AG04450 (cell line): ENCODE results near the gene BICD2. TPM values are rescaled to one million over a fixed set of nuclear protein-coding genes. Genes with fewer than 3 reads are reported as not detected.

Experiments used
- CTCF ChIA-PET: fragments of 300-600, 350-600 bp; formaldehyde crosslinking; extraction: SDS; loops from one replicate; lab custom pipeline; 2022; ENCODE audit warnings: antibody characterized with exemption, inconsistent platforms; lab: Charles Lee
- POLR2A ChIA-PET: fragments of 350-600 bp; formaldehyde crosslinking; extraction: SDS; loops from one replicate; lab custom pipeline; 2021; ENCODE audit warnings: antibody characterized with exemption, inconsistent platforms; lab: Yijun Ruan, JAX
- DNase-seq: peaks from one replicate; pipeline ENCODE4 v3.0.0-alpha.2; 2011; ENCODE audit warnings: low read depth, low spot score
- H3K27ac ChIP-seq: one replicate; pipeline ENCODE4 v1.5.1; 2012; ENCODE audit warnings: low read depth, low read length, control low read depth
- H3K27me3 ChIP-seq: one replicate; pipeline ENCODE4 v1.6.0; 2012; ENCODE audit warnings: low read length; ENCODE audit not compliant: control insufficient read depth, insufficient read depth
- H3K4me3 ChIP-seq: 2 replicates; pipeline ENCODE4 v1.5.1; 2011; ENCODE audit warnings: mild to moderate bottlenecking, low read depth, low read length, control low read depth
- H3K9me3 ChIP-seq: 2 replicates; pipeline ENCODE4 v1.5.1; 2012; ENCODE audit warnings: low read length; ENCODE audit not compliant: control insufficient read depth, insufficient read depth
- polyA plus RNA-seq: library from polyadenylated mRNA; depleted of rRNA; stranded (reverse); fragments of >200 nt; gene quantifications from 2 replicates; pipeline ENCODE4 v1.2.3, GENCODE V29; 2011
- TF ChIP-seq, protein P1 (sequence below): IDR thresholded peaks from 2 replicates; pipeline ENCODE4 v1.5.1; 2011; ENCODE audit warnings: low read depth, low read length, control low read depth, inconsistent platforms

The BICD2 gene
- polyA plus RNA-seq, 1 experiment = 11.2 TPM

DNA sequence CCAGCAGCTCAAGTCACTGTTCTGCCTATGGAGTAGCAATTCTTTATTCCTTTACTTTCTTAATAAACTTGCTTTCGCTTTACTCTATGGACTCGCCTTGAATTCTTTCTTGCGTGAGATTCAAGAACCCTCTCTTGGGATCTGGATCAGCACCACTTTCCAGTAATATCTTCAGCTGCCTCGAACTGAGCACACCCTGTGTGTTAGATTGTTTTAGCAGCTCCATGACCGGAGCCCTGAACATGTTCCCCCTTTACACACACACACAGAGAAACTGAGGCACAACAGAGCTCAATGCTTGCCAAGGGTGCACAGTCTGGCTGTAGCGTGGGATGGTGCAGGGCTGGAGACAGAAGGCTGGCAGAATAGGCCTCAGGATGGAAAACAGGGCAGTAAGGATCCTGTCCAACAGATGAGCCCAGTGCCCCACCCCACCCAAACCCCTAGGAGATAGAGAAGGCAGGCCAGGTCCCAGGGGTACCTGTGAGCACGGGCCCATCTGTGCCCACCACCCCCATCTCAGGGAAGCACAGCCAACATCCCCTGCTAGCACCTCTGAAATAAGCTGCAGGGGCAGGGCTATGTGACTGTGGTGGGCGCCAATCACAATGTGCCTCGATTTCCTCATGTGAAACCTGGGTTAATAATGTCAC lies 27.9 kb downstream of the BICD2 start:
- no peak overlapping the region for H3K27ac ChIP-seq
- DNase-seq = no peak
- TF ChIP-seq, protein P1, sequence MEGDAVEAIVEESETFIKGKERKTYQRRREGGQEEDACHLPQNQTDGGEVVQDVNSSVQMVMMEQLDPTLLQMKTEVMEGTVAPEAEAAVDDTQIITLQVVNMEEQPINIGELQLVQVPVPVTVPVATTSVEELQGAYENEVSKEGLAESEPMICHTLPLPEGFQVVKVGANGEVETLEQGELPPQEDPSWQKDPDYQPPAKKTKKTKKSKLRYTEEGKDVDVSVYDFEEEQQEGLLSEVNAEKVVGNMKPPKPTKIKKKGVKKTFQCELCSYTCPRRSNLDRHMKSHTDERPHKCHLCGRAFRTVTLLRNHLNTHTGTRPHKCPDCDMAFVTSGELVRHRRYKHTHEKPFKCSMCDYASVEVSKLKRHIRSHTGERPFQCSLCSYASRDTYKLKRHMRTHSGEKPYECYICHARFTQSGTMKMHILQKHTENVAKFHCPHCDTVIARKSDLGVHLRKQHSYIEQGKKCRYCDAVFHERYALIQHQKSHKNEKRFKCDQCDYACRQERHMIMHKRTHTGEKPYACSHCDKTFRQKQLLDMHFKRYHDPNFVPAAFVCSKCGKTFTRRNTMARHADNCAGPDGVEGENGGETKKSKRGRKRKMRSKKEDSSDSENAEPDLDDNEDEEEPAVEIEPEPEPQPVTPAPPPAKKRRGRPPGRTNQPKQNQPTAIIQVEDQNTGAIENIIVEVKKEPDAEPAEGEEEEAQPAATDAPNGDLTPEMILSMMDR = no peak
- no peak overlapping the region for H3K4me3 ChIP-seq
- H3K9me3 ChIP-seq = no peaks in the 10 kb centered on the region
- POLR2A ChIA-PET = no interaction called here
- CTCF ChIA-PET = interaction anchor here (1.1 to 2.0 kb wide), 2 partner anchors 21 to 55 kb away, joined by 4 to 9 read pairs; no protein-coding TSS in a partner anchor
- no peaks in the 10 kb centered on the region for H3K27me3 ChIP-seq

GRCh38 chr9:92735636-92736562 lies 28.7 kb downstream of the BICD2 start:
- POLR2A ChIA-PET = no interaction called here
- TF ChIP-seq, protein P1 = no peak

GRCh38 chr9:92734931-92735635 lies 29.6 kb downstream of the BICD2 start:
- Histone ChIP-seq H3K27me3 (no peaks in the 10 kb centered on the region), H3K4me3 (no peak overlapping the region), H3K27ac (no peak overlapping the region), H3K9me3 (no peaks in the 10 kb centered on the region)
- DNase-seq = no peak
- ChIA-PET POLR2A (no interaction called here), CTCF (interaction anchor here (1.0 to 1.5 kb wide), 2 partner anchors 54 to 56 kb away, joined by 3 to 4 read pairs; no protein-coding TSS in a partner anchor)
- TF ChIP-seq, protein P1 = no peak

More at GRCh38 chr9:92735636-92736562, 28.7 kb downstream of the BICD2 start:
- CTCF ChIA-PET = interaction anchor here (1.1 to 2.0 kb wide), 3 partner anchors 20 to 55 kb away, joined by 3 to 9 read pairs (median 4); no protein-coding TSS in a partner anchor
- no peak for DNase-seq
- Histone ChIP-seq H3K9me3 (no peaks in the 10 kb centered on the region), H3K27ac (no peak overlapping the region), H3K4me3 (no peak overlapping the region), H3K27me3 (no peaks in the 10 kb centered on the region)

DNA sequence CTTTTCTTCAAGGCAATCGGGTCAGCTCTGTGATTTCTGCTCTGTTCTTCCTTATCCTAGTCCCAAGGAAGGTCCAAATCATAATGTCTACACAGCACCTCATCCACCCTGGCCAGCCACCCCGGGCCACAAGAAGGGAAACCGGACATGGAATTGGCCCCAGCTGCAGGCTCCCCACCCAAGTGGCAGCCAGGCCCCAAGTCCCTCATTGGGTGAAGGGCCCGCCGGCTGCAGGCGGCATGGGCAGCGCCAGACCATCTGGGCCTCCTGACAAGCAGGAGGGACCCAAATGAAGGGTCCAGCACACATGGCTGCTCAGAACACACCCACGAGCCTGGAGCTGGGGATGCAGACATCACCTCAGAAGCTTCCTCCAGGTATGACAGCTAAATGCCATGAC lies 33.7 kb downstream of the BICD2 start:
- TF ChIP-seq, protein P1 = no peak
- H3K27me3 ChIP-seq = no peaks in the 10 kb centered on the region
- no peak overlapping the region for H3K27ac ChIP-seq
- ChIA-PET POLR2A (no interaction called here), CTCF (interaction anchor here (1.0 to 4.1 kb wide), 3 partner anchors 15 to 60 kb away, joined by 3 to 33 read pairs (median 10); no protein-coding TSS in a partner anchor)
- no peaks in the 10 kb centered on the region for H3K9me3 ChIP-seq
- no peak overlapping the region for H3K4me3 ChIP-seq
- no peak for DNase-seq
